NCI-H2227 (cell line): ENCODE results near the gene ACBD4.

Experiments
- DNase-seq: peaks from one replicate; lab custom pipeline; 2025; ENCODE audit not compliant: unreplicated experiment; lab: John Stamatoyannopoulos, UW

Gene ACBD4

DNA sequence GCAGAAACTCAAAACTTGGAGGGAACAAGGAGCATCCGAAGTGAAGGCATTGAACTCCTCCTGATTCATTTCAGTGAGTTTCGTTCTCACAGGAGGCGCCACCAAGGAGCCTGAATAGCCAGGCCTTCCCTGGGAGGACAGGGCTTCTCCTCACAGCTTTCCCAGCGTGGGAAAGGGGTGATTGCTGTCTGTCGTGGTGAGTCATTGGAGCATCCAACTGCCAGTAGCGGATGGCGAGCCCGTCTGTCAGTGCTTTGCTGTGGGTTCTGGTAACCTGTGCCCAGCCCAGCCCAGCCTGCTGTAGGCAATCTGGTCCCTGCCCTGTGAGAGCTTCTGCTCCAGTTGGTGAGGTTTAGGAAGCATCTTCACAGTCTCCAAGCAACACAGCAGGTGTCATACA is 31.5 kb upstream of the ACBD4 start:
- no peak for DNase-seq

DNA sequence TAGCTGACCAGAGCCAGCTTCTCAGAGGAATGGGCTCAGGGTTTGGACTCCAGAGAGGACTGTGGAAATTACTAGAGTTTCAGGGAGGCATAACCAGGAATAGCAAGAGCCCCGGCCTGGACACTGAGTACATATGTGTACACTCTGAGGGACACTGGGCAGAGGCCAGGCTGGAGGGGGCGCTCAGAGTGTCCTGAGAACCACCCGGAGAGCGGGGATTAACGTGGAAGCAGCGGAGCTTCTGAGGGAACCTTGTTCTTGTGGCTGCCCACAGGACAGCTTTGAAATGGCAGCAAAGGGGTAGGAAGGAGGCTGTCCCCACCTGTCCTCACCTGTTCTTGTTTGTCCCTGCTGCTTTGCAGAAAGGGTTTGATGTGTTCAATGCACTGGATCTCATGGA is 31.0 kb upstream of the ACBD4 start:
- DNase-seq = no peak

DNA sequence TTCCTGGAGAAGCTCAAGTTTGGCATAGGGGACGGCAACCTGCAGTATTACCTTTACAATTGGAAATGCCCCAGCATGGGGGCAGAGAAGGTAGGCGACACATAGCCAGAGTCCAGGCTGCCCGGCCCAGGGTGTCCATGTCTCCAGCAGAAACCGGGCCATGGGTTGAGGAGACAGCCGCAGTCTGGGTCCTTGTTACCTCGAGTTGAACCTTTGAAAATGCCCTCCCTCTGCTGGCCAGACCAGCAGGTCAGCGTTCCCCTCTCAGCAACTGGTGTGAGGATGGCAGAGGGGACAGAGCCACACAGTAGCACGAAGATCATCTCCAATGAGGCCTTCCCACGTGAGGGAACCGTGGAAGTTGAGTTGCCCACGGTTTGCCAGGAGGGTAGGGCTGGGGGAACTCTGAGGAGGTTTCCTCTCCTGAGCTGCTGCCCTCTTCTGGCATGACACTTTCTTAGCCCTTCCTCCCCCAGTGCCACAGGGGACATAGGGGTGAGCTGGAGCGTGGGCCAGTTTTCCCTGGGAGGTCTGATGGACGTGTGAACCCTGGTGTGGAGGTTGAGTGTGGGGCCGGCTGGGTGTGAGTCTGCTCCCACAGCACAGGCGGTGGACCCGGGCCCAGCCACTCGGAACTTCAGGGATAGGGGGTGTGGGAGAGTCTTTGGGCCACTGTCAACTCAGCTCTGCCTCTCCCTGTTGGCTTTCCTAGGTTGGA is 30.4 kb upstream of the ACBD4 start:
- no peak for DNase-seq

DNA sequence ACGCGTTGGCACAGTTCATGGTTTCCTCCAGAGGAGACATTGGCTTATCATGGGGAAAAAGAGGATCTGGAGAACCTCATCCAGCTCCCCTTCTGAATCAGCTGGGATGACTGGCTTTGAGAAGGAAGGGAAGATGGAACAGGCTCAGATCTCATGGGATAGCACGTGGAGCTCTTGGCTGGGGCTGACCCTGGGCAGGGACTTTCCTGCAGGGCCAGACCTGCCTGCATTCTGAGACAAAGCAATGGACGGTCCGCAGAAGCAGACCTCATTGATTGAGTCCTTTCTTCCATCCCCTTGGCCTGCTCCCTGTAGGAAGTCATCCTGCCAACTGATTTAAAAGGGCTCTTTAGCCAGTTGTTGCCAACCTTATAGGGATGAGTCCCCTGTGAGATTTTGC is 29.4 kb upstream of the ACBD4 start:
- DNase-seq = no peak

DNA sequence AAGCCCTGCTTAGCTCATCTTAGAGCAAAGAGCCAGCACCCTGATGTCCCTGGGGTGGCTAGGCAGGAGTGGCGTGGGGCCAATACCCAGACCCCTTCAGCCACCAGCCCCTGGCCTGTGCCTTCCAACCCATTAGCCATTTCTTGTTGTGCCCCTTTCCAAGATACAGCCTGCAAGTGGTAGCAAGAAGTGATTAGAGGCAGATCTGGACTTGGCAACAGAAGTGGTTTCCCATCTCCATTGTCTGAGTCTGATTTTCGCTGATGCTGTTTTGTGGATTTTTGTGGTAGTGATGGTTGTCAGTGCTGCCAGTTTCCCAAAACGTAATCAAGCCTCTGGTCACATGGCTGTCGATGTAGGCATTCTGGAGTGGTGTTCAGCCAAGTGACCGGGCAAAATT is 28.9 kb upstream of the ACBD4 start:
- no peak for DNase-seq

DNA sequence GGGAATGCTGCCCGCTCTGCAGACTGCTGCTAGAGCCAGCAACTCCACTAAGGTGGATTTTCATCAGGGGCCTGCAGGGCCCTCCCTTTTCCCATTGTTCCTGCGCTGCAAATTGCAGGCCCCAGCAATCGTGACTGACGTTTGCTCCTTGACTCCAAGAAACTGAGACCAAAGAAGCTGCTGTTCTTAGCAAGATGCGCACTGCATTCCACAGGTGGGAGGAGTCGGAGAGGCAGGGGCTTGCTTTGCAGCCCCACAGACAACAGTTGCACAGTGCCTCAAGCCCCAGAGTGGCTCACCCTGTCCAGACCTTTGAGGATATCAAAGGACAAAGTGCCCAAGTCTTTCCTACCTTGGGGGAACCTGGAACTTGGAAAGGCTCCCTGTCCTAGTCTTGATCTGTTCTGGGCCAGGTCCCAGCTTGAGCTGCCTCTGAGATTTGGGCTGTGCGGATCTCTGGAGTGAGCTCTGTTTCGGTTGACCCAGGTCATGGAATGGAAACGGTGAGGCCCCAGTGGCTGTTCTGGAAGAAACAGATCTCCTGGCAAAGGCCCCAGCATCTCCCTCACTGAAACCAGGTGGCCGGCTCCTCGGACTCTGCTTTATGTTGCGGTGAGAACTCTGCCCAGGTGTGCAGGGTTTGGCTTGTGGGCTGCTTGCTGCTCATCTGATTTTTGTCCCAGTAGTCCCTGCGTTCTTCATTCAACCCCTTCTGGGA is 28.0 kb upstream of the ACBD4 start:
- peak; percentile 28 for DNase-seq

DNA sequence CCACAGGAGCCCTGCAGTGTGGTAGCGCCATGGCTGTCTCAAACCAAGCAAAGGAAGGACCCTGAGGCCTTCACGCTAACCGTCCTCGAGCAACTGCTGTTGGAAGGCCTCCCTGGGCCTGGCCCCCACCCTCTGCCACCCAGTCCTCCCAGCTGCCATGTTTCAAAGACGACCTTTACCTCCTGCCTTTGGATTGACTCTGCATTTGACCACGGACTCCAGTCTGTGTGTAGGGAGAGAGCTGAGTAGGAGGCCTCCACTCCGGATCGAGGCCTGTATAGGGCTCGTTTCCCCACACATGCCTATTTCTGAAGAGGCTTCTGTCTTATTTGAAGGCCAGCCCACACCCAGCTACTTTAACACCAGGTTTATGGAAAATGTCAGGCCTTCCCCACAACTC is 27.4 kb upstream of the ACBD4 start:
- no peak for DNase-seq

DNA sequence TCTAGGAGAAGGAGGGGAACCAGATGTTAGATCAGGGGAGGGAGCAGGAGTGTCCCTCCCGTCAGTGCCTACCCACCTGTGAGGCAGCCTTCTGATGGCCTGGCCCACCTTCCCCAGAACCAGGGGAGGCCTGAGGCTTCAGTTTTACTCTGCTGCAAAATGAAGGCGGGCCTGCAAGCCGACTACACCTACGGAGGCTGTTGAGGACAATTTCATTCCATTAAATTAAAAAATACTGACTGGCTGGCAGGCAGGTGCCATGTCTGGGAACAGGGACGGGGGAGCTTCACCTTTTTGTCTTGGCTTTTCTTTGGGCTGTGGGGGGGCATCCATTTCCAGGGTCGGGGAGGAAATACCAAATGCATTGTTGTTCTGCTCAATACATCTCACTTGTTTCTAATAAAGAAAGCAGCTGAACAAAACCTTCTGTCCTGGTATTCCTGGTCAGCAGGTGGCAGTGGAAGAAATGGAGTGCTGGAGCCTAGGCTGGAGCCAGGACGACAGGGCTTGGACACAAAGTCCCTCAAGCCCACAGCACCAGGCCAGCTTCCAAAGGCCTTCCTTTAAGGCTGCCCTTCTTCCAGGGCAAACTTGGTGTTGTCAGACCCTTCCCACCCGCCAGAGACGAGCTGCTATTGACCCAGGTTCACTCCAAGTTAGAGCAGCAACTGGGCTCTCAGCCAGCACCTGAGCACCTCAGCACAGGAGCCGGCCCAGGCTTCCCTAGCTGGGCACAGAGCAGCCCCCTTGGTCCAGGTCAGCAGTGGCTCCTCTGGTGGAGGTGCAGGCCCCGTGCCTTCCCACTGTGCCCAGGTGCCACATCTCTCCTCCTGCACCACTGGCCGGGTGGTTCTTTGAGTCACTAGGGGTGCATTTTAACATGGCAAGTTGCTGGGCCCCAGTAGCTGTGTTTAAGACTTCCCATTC is 26.6 kb upstream of the ACBD4 start:
- DNase-seq = no peak

DNA sequence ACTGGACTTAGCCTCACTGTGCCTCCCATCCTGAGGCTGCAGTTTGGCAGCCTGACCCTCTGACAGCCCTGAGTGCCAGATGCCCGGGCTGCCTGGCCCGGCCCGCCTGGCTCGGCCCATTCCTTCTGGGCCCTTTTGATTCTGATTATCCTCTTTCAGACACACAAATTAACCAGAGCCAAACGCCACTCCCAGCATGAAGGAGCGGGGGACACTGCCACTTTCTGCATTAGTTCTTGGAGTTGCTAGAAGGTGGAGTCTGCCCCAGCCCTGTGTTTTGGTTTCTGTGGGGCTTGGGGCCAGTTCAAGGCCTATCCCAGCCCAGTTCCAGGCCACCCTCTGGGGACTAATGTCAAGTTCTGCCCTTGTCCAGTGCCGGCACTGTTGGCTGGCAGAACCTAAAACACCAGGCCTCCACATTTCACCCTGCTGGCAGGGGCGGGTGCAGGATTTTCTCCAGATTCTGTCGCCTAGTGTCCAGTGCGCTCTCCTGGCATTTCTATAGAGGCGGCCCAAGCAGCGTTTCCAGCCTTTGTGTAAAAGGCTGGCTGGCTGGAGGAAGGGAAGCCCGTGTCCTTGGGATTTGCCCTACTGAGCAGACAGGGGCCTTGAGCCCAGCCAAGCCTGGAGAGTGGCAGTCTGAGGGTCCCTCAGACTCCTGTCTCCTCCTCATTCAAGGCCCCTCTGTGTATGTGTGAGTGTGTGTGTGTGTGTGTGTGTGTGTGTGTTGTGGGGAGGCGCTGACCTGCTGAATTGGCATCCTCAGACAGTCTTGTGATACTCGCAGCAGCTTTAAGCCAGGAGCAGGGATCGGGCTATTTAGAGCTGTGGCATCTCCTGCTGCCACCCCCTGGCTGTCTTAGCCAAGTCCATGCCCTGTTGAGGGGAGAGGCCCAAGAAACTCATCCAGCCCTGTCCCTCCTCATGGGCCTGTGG is 24.5 kb upstream of the ACBD4 start:
- peak; percentile 32 for DNase-seq

DNA sequence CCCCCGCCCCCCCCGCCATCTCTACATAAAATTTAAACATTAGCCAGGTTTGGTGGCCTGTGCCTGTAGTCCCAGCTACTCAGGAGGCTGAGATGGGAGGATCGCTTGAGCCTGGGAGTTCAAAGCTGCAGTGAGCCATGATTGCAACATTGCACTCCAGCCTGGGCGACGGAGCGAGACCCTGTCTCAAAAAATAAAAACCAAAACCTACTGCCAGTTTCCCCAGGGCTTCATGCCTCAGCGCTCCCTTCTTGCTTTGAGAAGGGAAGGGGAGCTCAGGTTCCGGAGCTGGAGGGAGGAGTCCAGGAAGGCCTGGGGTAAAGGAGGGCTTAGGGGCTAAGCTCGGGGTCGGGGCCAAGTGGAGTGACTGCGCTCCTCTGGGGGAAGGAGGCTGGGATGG is 23.6 kb upstream of the ACBD4 start:
- DNase-seq = no peak

DNA sequence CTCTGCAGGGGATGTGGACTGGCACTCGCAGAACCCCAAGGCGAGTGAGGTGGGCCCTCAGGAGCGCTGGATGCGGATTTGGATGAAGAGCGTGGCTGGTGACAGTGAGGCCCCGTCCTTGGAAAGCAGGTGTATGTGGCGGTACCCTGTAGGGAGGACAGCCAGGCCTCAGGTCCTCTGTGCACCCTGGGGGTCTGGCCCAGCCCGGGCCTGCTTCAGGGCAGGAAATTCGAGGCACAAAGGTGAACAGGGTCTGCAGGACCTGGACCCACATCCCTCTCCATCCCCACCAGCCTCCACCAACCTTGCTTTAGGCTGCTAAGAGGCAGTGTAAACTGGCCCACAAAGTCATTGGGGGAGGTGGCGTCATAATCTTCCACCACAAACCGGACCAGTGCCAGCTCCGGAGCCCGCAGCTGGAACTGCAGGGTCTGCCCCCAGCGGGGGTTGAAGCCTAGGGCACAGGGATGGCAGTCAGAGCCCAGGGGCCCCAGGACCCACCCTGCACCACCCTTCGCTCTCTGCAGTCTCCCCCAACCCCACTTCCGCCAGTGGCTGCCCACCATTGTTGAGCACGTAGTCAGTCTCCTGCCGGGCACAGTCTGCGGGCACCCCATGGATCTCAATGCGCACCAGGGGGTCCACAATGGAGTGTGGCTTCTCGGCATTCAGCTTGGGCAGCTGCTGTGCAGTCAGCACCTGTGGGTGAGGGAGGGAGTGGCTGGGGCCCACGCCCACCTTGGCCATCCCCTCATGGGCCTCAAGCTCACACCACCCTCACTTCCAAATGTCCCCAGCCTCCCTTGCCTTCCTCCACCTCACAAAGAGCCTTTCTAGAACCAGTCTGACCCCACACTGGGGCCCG is 22.7 kb upstream of the ACBD4 start:
- no peak for DNase-seq

DNA sequence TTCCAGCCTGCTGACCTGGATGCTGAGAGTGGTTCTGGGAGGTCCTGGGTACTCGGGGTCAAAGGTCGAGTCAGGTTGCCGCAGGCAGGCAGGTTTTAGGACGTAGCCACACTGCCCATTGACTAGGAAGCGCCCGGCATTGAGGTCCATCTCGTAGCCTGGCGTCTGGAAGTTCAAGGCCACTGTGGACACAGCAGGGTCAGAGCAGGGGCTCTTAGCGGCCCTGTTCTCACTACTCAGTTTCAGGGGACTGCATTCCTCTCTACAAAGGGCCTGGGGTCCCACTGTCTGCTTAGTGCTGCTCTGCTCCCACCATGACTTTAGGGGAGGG is 22.1 kb upstream of the ACBD4 start:
- DNase-seq = no peak

DNA sequence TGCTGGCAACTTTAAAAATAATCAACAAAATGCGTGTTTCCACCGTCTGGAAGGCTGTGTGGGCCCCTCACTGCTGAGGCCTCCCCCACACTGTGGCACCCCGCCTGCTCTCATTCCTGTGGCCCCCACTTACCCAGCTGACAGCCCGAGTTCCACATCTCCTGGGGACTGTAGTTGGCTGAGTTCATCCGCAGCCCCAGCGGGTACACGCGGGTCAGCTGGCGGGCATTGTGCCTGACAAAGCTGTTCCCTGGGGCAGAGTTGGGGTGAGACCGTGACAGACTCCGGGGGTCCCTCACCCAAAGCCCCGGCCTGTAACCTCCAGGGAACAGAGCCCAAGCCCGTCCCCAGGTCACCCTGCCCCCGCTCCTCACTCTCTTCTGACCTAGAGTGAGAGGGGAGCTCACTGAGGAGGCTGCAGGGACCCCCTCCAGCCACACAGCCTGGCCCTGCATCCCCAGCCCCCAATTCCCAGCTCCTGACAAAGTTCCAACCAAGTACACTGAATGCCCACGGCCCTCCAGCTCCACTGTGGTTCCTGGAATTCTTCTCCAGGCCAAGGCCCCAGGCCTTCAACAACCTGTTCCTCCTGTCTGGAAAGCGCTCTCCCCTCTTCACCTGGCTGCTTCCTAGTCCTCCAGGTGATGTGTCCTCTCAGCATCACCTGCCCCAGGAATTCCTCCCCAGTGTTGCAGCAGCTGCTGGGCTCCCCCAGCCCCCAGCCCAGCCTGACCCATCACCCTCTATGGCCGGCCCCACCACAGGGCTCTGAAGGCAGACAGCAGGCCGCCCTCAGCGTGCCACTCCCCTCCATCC is 21.2 kb upstream of the ACBD4 start:
- no peak for DNase-seq

DNA sequence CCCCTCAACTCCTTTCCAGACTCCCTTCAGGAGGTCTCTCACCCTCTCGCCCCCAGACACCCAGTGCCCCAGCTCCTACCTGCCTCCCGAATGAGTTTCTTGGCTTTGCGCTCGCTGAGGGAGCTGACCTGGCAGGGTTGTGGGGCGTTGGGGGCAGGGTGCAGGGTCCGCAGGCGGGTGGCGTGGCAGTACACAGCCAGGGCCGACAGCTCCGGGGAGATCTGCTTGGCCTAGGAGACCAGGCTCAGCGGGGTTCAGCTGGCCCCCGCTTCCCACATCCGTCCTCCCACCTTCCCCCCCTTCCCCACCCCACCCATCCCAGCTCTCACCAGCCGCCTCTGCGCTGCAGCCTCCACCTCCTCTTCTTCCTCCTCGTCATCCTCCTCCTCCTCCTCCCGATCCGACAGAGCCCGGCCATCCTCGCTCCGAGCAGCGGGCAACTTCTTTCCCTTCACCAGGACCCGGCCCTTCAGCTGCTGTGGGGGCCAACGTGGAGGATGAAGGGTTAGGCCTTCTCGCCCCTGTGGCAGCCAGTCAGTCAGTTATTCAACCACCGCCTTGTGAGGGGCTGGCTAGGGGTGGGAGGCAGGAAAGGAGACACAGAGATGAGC is 20.4 kb upstream of the ACBD4 start:
- no peak for DNase-seq

DNA sequence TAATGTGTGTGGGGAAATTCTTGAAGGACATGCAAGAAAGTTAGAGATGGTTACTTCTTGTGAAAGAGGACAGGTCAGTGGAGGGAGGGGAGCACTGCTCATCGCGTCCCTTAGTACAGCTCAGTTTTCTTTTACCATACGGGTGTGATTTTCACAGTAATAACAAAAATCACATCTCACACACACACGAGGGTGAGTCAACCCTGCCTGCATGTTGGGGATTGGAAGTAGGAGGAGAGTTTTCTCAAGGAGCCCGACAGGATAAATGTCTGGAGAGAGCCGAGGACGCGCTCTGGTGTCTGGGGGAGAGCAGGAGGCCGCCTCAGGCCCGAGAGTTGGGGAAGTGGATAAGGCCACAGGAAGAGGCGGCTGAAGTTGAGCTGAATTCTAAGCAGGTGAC is 19.6 kb upstream of the ACBD4 start:
- no peak for DNase-seq

DNA sequence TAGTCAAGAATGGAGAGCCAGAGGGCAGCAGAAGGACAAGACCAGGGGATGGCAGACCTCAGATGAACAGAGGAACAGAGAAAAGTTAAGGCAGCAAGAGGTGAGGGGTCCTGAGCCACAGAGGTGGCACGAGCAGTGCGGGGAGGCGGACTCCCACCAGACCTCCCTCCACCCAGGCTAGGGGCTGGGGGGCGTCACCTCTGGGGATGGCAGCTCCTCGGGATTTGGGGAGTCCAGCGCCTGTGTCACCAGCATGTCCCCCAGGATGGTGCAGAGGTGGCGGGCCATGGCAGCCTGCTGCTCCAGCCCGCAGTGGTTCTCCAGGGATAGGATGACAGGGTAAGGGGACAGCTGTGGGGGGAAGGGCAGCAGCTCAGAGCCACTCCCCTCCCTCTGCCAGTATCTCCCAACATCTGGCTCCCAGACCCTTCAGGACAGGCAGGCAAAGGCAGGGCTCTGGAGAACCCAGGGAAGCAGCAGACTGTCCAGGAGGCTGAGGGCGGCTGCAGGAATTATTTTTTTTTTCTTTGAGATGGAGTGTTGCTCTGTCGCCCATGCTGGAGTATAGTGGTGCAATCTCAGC is 19.0 kb upstream of the ACBD4 start:
- DNase-seq = no peak

DNA sequence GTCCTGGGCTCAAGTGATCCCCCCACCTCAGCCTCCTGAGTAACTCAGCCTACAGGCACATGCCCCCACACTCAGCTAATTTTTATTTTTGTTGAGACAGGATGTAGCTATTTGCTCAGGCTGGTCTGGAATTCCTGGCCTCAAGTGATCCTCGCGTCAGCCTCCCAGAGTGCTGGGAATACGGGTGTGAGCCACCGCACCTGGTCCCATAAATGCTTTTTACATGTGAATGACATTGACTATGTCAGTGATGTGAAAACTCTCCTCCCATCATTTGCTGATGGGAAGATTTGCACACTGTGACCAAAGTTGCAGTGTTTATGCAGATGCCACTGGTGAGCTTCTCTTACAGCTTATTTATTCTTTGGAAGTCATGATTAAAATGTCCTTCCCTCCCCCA is 18.2 kb upstream of the ACBD4 start:
- no peak for DNase-seq
